GM18526 (cell line): ENCODE data around the gene FMN2.

Experiments
- POLR2A ChIP-seq: IDR thresholded peaks from 3 replicates; pipeline ENCODE4 v1.6.1; 2011; ENCODE audit not compliant: insufficient read length; ENCODE audit errors: extremely low read depth

The FMN2 gene

GRCh38 chr1:240417317-240417716 lies 325.6 kb downstream of the FMN2 start:
- TF ChIP-seq POLR2A, result no peak

GRCh38 chr1:240420766-240421165 lies 329.1 kb downstream of the FMN2 start:
- no peak for TF ChIP-seq POLR2A

GRCh38 chr1:240423246-240423924 lies 331.7 kb downstream of the FMN2 start:
- TF ChIP-seq POLR2A, result no peak

GRCh38 chr1:240424740-240425464 lies 333.2 kb downstream of the FMN2 start:
- TF ChIP-seq POLR2A, result no peak

GRCh38 chr1:240426051-240426450 lies 334.4 kb downstream of the FMN2 start:
- TF ChIP-seq POLR2A, result no peak

- TF ChIP-seq POLR2A, result no peak
Measured at GRCh38 chr1:240435996-240436566, 344.4 kb downstream of the FMN2 start.

- TF ChIP-seq POLR2A, result no peak
Measured at GRCh38 chr1:240441669-240442068, 350.0 kb downstream of the FMN2 start.

GRCh38 chr1:240445369-240445768 lies 353.7 kb downstream of the FMN2 start:
- no peak for TF ChIP-seq POLR2A

- no peak for TF ChIP-seq POLR2A
Measured at GRCh38 chr1:240455228-240455821, 363.6 kb downstream of the FMN2 start.

GRCh38 chr1:240457203-240457602 lies 365.5 kb downstream of the FMN2 start:
- TF ChIP-seq POLR2A, result no peak

- no peak for TF ChIP-seq POLR2A
Measured at GRCh38 chr1:240462277-240462676, 370.6 kb downstream of the FMN2 start.

- TF ChIP-seq POLR2A, result no peak
Measured at GRCh38 chr1:240462766-240463395, 371.2 kb downstream of the FMN2 start.

- TF ChIP-seq POLR2A, result no peak
Measured at GRCh38 chr1:240464099-240464498, 372.4 kb downstream of the FMN2 start.

- TF ChIP-seq POLR2A, result no peak
Measured at GRCh38 chr1:240465531-240465940, 373.9 kb downstream of the FMN2 start.

GRCh38 chr1:240466509-240466908 lies 374.8 kb downstream of the FMN2 start:
- TF ChIP-seq POLR2A, result no peak
